GM19455 (cell line): ENCODE data around the gene AANAT.
A peak's percentile ranks its signal among the peaks of the same experiment; 100 is the strongest.

ENCODE experiments used
- ATAC-seq: cut with Tn5 transposase; IDR thresholded peaks from one replicate; pipeline ENCODE4 v1.9.1; 2021; ENCODE audit not compliant: unreplicated experiment

AANAT gene

DNA sequence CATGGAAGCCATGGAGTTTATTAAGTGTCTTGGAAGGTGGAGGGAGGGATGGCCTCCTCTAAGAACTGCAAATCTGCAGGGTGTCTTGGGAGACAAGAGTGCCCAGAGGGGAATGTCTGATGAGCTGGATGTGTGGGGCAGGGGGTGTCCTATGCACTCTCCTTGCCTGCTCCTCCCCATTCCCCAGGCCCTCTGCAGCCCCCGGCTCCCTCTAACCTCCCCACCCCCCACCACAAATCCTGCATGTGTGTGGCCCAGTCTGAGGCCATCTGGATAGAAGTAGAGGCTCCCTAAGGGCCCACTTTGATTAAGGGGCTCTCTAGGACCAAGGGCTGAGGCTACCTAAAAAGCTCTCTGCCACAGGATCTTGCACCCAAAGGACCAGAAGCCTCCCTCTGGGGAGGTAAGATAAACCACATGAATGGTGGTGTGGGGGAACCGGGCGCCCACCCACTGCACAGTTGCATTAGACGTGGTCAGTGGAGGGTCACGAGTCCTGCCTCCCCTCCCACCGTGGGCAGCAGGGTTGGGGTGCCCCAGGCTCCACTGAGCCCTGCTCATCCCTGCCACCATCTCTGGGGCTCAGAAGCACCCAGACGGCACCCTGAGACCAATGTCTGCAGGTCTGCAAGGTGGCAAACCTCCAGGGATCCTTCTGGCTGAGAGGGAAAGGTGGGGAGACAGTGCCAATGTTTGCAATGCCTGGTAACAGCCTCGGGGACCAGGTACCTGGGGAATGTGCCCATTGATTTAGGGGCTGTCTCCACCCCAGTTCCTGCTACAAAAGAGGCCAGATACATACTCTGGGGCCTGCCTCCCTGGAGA lies 618 bp downstream of the AANAT start:
- no peak for ATAC-seq

DNA sequence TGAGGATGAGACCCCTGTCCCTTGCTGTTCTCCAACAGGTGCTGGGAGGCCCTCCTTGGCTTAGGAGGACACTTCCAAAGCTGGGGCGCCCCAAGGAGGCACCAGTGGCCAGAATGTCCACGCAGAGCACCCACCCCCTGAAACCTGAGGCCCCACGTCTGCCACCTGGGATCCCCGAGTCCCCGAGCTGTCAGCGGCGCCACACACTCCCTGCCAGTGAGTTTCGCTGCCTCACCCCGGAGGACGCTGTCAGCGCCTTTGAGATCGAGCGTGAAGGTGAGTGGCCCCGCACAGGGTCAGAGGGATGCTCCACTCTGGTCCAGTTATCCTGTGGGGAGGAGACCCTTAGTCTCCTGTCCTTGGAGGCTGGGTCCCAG lies 1.2 kb downstream of the AANAT start:
- ATAC-seq, result no peak

DNA sequence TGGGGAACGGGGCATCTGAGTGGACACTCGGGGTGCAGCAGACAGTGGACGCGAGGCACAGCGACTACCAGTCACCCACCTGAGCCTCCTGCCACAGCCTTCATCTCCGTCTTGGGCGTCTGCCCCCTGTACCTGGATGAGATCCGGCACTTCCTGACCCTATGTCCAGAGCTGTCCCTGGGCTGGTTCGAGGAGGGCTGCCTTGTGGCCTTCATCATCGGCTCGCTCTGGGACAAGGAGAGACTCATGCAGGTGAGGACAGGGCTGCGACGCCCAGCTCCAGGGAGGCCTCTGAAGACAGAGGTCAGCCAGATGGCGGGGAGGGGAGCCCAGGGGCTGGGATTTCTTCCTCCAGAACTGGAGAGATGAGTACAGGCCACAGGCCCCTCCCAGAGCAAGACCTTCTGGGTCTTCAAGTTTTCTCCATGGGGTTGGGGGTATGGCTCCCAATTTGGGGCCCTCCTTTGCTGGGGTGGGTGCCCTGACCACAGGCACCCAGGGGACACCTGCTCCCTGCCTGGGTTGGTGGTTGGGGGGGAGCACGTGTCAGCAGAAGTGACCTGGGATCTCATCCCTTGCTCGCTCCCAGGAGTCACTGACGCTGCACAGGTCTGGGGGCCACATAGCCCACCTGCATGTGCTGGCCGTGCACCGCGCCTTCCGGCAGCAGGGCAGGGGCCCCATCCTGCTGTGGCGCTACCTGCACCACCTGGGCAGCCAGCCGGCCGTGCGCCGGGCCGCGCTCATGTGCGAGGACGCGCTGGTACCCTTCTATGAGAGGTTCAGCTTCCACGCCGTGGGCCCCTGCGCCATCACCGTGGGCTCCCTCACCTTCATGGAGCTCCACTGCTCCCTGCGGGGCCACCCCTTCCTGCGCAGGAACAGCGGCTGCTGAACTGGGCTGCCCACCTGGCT lies 1.9 kb downstream of the AANAT start:
- ATAC-seq, result no peak

DNA sequence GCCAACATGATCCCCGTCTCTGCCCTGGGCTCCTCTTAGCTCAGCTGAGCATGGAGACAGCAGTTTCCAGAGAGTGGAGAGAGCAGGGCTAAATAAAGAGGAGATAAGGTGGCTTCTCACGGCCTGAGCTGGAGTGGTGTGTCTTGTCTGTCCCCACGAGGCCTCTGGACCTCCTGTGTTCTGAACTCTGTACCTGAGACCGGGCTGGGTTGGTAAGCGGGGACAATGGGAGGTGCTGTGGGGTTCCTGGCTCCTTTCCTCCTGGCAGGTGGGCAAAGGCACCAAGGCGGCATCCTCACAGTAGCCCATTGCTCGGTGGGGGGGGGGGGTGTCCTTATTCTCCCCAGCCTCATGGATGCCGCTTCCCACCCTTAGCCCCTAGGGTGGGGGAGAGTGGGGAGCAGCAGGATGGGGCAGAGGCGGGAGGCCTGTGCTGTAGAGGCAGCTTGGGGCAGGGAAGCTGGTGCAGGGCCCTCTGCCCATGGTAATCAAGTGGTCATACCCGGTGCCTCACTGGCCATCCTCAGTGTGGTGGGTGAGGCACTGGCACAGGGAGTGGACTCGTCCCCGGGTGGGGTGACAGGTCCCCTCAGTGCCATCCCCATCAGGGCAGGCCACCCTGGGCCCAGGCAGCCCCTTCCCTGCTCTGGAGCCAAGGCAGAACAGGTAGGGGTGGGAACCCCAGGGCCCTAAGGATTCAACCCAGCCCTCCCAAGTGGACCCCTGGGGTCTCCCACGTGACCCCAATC lies 2.8 kb downstream of the AANAT start:
- no peak for ATAC-seq

DNA sequence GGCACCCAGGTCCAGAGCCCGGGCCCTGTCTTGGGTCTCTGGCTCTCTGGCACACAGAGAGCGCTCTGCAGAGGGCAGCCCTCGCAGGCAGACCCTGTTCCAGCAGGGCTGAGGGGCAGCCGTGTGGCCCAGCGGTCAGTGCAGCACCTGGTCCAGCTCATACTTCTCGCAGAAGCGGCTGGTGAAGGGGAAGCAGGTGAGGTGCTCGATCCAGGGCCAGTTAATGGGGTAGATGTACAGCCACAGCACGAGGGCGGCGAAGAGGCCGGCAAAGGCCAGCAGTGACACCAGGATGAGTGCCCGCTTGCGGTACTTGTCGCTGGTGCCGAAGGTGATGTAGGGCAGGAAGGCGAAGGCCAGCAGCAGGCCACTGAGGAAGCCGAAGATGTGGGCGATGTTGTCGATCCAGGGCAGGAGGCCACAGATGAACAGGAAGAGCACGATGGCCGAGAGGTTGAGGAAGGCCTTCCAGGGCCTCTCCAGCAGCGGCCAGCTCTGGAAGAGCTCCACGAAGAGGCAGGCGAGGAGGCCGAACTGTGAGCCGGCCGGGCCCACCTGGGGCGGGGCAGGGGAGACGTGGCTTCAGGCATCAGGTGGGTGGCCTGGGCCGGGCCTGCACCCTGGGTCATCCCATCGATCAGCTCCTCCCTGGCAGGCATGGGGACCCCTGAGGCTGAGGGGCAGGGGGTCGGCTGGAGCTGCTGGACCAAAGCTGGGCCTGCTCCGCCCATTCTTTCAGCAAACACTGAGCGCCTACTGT lies 4.3 kb downstream of the AANAT start:
- no peak for ATAC-seq

DNA sequence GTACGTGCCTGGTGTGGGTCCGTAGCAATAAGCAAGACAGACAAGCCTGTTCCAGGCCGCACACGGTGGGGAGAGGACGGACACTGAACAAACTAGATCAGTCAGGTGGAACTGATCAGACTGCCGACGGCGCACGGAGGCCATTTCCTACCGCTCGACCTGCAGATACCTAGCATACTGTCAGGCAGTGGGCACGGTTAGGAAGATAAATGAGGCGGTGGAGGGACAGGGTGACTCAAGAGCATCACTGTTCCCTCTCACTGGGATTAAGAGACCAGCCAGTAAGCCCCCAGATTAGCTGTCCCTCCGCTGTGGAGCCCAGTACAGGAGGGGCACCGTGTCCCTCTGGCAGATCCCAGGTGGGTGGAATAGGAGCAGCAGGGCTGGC lies 4.8 kb downstream of the AANAT start:
- ATAC-seq, result no peak

DNA sequence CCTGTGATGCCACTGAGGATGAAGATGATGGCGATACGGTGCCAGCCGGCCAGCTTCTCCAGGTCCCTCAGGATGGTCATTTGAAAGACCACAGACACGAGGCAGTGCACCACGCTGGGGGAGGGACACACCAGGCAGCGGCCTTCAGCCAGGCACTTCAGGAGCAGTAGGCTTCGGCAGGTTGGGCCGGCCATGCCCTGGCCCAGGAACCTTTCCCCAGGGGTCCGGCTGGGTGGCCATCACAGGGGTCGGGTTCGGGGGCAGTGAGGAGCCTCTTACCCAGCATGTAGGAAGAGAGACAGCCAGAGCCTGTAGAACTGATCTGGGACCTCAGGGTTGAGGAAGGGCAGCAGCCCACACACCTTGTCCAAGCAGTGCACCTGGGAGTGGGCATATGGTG lies 5.3 kb downstream of the AANAT start:
- no peak for ATAC-seq

DNA sequence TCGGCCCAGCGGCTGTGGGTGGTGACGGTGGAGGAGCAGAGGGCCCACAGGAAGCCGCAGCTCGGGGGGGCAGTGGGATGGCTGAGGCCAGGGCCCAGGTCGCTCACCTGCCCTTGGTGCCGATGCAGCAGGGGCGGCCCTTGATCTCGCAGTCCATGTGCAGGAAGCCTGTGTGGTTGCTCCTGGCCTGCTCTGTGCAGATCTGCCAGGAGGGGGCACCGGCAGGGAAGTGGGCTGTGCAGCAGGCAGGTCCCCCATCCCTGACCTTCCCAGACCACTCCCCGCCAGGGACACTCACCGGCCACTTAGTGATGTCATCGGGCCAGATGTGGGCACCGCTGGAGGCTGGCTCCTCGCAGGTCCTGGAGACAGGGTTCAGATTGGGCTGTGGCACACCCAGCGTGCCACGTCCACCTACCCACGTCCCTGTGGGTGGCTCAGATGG lies 6.2 kb downstream of the AANAT start:
- ATAC-seq, result no peak

DNA sequence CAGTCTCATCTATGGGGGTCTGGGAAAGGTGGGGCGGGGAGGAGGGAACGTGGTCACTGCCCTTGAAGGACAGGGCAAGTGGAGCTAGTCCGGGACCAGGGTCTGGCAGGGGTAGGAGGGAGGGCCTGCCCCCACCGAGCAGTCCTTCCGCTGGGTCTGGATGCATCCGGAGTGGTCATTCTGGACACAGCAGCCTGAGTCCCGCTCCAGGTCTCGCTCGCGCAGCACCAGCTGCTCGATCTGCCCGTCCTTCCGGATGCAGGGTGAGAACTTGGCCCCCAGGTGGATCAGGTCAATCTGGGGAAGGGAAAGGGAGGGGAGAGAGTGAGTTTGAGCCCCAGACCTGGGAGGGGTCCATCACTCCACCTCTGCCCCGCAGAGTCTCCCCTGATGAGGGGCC lies 6.8 kb downstream of the AANAT start:
- no peak for ATAC-seq

DNA sequence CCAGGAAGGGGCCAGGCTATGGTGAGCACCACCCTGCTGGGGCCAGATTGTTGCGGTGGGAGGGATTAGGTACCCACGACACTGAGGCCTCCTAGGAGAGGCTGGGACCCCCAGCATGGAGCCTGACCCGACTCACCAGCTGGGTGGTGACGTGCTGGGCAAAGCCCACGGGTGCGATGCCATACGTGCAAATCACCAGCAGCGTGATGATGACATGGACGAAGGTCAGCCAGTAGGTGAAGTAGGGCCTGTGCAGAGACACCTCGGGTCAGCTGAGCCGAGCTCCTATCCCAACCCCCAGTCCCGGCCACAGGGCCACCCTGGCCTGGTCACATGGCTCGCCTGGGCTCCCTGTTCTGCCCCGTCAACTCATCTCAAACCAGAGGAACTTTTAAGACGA lies 7.5 kb downstream of the AANAT start:
- no peak for ATAC-seq

DNA sequence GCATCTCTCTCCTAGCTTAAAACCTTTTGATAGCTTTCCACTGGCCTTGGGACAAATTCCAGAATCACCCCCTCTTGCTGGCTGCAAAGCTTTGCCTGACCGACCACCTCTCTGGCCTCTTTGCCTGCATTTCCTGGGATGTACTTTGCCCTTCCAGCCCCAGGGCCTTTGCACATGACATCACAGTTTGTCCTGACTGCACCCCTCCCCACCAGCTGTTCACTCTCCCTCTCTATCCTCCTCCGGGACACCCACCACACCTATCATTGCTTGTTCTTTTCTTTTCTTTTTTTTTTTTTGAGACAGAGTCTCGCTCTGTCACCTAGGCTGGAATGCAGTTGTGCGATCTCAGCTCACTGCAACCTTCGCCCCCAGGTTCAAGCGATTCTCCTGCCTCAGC lies 7.9 kb downstream of the AANAT start:
- ATAC-seq, result no peak

DNA sequence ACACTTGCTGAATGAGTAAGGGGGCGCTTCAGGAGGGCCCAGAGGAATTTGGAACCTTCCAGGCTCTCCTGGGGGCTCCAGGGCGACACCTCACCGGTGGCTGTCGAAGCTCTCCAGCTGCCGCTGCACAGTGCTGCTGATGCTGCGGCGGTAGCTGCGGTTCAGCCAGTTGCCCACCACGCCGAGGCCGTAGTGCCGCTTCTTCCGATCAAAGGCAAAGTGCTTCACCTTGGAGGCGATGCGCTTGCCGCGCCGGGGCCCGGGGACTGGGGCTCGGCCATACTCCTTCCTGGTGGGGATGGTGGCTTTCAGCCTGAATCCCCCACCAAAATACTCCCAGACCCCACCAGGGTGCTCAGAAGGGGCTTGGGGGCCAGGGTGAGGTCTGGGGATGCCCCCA lies 9.3 kb downstream of the AANAT start:
- ATAC-seq, result no peak

DNA sequence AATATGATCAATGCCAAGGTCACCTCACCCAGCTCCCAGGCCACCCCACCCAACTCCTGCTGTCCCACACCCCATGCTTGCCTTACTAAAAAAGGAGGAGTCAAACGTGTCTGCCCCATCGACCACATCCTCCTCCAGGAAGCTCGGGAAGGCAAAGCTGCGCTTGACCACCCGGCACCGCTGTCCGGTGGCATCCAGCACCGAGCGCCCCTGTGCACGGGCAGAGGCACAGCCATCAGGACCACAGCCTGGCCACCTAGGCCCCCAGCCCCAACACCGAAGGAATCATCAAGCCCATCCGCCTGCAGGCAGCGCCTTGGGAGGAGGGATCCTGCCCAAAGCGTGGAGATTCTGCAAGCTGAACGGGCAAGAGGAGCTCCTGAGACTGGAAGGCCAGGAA lies 10.2 kb downstream of the AANAT start:
- ATAC-seq, result no peak

DNA sequence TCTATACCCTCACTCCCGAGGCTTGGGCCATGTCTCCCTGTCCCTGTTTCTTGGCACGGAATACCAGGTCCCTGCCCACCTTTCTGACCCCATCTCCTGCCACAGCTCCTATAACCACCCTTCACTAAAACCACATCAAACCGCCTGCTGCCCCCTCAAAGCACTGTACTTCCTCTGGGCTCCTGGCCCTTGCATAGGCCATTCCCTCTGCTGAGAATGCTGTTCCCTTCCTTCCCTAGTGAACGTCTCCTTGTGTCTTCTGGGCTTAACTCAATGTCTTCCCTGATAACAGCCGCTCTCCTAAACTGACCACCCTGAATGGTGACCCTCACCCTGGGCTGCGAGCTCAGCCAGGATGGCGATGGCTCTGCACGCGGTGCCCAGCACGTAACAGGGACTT lies 10.7 kb downstream of the AANAT start:
- ATAC-seq, result no peak

DNA sequence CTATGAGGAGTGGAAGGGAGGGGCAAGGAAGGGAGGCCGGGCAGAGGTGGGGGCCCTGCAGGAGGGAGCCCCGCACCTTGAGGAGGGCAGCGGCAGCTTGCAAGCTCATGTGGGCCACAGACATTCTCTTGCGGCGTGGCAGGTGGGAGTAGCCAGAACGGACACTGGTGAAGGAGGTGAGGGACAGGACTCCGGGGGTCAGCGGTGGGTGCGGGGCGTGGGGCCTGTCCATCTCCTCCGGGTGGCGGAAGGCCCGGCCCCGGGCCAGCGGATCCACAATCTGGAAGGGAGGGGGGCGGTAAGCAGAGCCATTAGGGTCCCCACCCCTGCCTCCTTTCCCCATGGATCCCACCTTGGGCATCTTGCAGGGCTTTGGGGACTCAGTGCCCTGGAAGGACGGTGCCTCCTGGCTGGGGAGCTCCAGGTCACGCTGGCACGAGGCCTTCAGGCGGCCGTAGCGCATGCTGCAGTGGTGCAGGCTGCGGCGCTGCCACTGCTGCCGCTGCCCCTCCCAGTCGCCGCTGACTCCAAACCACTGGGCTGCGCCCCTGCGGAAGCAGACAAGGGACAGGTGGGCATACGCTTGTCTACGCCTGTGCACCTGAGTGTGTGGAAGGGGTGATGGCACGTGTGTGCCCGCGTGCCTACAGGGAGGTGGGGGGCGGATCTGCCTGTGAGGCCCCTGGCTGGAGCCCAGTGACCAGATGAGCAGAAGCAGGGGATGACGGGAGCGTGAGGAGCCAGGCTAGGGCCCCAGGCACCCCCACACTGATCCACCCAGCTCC lies 11.5 kb downstream of the AANAT start:
- no peak for ATAC-seq

DNA sequence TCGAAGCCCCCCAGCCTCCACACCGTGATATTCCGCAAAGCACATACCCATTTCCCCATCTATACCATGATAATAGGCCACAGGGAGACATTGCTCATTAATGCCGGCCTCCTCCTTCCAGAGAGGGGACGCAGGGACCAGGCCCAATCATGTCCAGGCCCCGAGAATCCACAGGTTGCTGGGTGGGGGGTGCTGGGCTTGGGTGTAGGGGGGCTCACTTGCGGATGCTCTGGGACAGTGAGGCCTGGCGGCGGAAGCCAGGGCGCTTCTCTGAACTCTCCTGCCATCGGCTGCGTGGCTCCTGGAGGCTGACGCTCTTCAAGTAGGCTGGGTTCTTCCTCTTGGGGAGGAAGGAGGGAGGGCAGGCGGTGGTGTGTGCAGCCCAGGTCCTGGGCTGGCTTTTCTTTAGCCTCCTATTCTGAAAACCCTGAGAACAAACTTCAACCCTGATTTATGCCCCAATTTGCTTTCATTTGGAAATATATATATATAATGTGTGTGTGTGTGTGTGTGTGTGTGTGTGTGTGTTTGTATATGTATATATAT lies 12.2 kb downstream of the AANAT start:
- ATAC-seq, result no peak

DNA sequence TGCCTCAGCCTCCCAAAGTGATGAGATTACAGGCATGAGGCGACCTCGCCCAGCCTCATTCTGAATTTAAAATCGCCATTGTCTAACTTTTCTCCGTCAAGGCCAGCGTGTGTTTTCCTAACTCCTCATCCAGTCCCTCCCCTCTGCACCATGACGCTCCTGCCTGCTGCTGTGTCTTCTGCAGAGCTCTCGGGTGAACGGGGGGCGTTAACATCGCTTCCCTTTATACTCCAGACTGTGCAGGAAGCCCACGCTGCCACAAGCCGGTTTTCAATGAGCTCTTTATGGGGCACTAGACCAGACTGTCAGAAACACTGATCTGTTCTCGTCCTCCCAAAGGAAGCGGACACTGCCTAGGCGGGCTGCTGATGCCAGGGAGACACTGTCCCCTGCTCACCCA lies 13.2 kb downstream of the AANAT start:
- ATAC-seq, result peak; percentile 11

DNA sequence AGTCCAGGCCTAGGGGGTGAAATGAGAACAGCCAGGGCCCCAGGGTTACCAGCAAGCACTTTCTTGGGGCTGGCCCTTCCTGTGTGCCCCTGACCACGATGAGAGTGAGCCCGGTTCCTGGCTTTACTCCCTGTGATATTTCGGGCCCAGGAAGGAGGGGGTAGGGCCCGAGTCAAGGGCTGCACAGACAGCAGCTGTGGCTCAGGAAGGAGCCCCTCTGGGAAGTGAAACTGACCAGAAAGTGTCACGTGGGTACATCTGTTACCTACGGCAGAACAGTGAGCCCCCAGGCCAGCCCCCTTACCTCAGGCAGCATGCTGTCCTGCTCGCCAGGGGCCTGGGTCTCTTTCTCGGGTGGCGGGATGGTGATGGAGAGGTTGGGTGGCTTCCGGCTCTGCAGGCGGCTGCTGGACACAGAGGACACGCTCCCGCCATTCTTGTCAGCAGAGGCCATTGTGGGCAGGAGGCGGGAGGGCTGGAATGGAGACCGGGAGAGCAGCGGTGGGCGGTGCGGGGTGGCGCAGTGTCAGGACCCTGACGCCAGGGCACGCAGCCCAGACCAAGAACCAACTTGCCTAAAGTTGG lies 13.8 kb downstream of the AANAT start:
- ATAC-seq, result peak; percentile 71

DNA sequence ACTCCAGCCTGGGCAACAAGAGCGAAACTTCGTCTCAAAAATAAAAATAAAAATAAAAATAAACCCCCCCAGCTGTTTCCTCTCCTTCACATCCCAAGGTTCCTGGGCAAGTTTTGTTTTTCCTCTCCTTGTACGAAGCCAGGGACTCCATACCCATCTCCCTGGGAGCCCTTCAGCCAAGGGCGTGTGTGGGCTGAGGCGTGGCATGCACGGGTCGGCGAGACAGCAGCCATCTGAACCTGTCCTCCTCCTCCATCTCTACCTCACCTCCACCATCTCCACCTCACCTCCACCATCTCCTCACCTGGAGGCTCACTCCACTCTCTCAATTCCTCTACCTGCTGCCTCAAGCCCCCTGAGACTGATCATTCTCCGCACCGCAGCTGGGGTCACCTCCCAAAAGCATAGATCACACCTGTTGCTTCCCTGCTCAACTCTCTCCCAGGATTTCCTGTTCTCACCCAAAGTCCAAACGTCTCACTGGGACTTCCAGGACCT lies 16.9 kb downstream of the AANAT start:
- no peak for ATAC-seq
